SK-N-SH (cell line): ENCODE results near the gene CST9L. TPM values are rescaled to one million over a fixed set of nuclear protein-coding genes. Genes with fewer than 3 reads are reported as not detected.

Source experiments
- CTCF ChIA-PET: fragments of 300-600, 350-600 bp; formaldehyde crosslinking; extraction: SDS; loops from one replicate; lab custom pipeline; 2021; lab: Yijun Ruan, JAX
- POLR2A ChIA-PET: fragments of 350-600 bp; sonication (Branson Sonifier 250); formaldehyde crosslinking; extraction: SDS; loops from one replicate; lab custom pipeline; 2020; ENCODE audit warnings: antibody characterized with exemption, inconsistent platforms; lab: Yijun Ruan, JAX
- DNase-seq: peaks from one replicate; pipeline ENCODE4 v3.0.0; 2012
- H2AFZ ChIP-seq: fragments of 200-600 bp; sonication (generic); 2 replicates; pipeline ENCODE4 v1.8.1; 2016; ENCODE audit warnings: antibody characterized with exemption, mild to moderate bottlenecking, low read depth
- H3F3A ChIP-seq: fragments of 200-600 bp; sonication (generic); replicated peaks from 2 replicates; pipeline ENCODE3; 2016; ENCODE audit warnings: antibody characterized with exemption, mild to moderate bottlenecking; ENCODE audit not compliant: insufficient read depth
- H3K27ac ChIP-seq, 2 experiments: fragments of 200-500 bp in 1 of 2; fragments of 200-600 bp in 1 of 2; sonication (Bioruptor generic) in 1 of 2; sonication (generic), shearing (Covaris generic) in 1 of 2; 2 replicates each; pipeline versions ENCODE4 v1.5.1 to v1.6.1; 2014 to 2016; ENCODE audit warnings: low read depth in 2 of 2, inconsistent platforms in 1 of 2, low read length in 1 of 2, mild to moderate bottlenecking in 1 of 2, mixed read lengths in 1 of 2
- H3K27me3 ChIP-seq: fragments of 200-600 bp; sonication (generic), shearing (Covaris generic); 2 replicates; pipeline ENCODE4 v1.6.1; 2016; ENCODE audit warnings: mixed run types; ENCODE audit not compliant: insufficient read depth
- H3K36me3 ChIP-seq, 2 experiments: fragments of 200-500 bp in 1 of 2; fragments of 200-600 bp in 1 of 2; sonication (Bioruptor generic) in 1 of 2; sonication (generic) in 1 of 2; replicated peaks in 1 of 2; 2 replicates each; pipeline versions ENCODE3 to v1.5.1; 2014 to 2016; ENCODE audit warnings: low read length in 1 of 2, mild to moderate bottlenecking in 1 of 2; ENCODE audit not compliant: insufficient read depth in 2 of 2, control insufficient read depth in 1 of 2
- H3K4me1 ChIP-seq, 2 experiments: fragments of 200-500 bp in 1 of 2; fragments of 200-600 bp in 1 of 2; sonication (Bioruptor generic) in 1 of 2; sonication (generic), shearing (Covaris generic) in 1 of 2; 2 replicates each; pipeline versions ENCODE4 v1.5.1 to v1.6.1; 2014 to 2016; ENCODE audit warnings: low read depth in 1 of 2, low read length in 1 of 2, mixed run types in 1 of 2; ENCODE audit not compliant: insufficient read depth in 2 of 2, control insufficient read depth in 1 of 2
- H3K4me2 ChIP-seq: fragments of 200-600 bp; sonication (generic), shearing (Covaris generic); 2 replicates; pipeline ENCODE4 v1.6.1; 2017; ENCODE audit warnings: mixed run types
- H3K4me3 ChIP-seq, 2 experiments: fragments of 200-500 bp in 1 of 2; fragments of 200-600 bp in 1 of 2; sonication (Bioruptor generic) in 1 of 2; sonication (generic), shearing (Covaris generic) in 1 of 2; 2 replicates each; pipeline versions ENCODE4 v1.5.1 to v1.8.1; 2014 to 2016; ENCODE audit warnings: low read depth in 2 of 2, inconsistent platforms in 1 of 2, low read length in 1 of 2, mild to moderate bottlenecking in 1 of 2, mixed read lengths in 1 of 2, moderate library complexity in 1 of 2
- H3K79me2 ChIP-seq: fragments of 200-600 bp; sonication (generic); 2 replicates; pipeline ENCODE4 v1.8.1; 2017; ENCODE audit warnings: mild to moderate bottlenecking; ENCODE audit not compliant: insufficient read depth
- H3K9ac ChIP-seq: fragments of 200-600 bp; sonication (generic); 2 replicates; pipeline ENCODE4 v1.6.1; 2017; ENCODE audit warnings: mixed run types
- H3K9me2 ChIP-seq: fragments of 200-600 bp; sonication (generic); 2 replicates; pipeline ENCODE4 v1.6.1; 2017; ENCODE audit warnings: mixed run types
- H3K9me3 ChIP-seq: fragments of 200-600 bp; sonication (generic); 2 replicates; pipeline ENCODE4 v1.6.1; 2017; ENCODE audit warnings: mixed run types, mild to moderate bottlenecking, moderate library complexity
- H4K20me1 ChIP-seq: fragments of 200-600 bp; sonication (generic); 2 replicates; pipeline ENCODE4 v1.6.1; 2017; ENCODE audit warnings: mild to moderate bottlenecking, mixed run types; ENCODE audit not compliant: insufficient read depth
- ELF1 ChIP-seq: IDR thresholded peaks from 2 replicates; pipeline ENCODE4 v1.4.0; 2012
- FOSL2 ChIP-seq: IDR thresholded peaks from 2 replicates; pipeline ENCODE4 v1.4.0; 2012; ENCODE audit warnings: low read depth, mild to moderate bottlenecking, moderate library complexity, borderline replicate concordance
- GABPA ChIP-seq: IDR thresholded peaks from 2 replicates; pipeline ENCODE4 v1.4.0; 2012; ENCODE audit warnings: low read depth, mild to moderate bottlenecking
- JUND ChIP-seq: IDR thresholded peaks from 2 replicates; pipeline ENCODE4 v1.4.0; 2012
- MAX ChIP-seq: IDR thresholded peaks from 2 replicates; pipeline ENCODE4 v1.4.0; 2012; ENCODE audit warnings: low read depth
- MXI1 ChIP-seq: IDR thresholded peaks from 2 replicates; pipeline ENCODE4 v1.6.1; 2012; ENCODE audit warnings: mild to moderate bottlenecking, low read depth, low read length, improper control_type of control experiment
- NFIC ChIP-seq: IDR thresholded peaks from 2 replicates; pipeline ENCODE4 v1.4.0; 2012; ENCODE audit warnings: borderline replicate concordance
- NRF1 ChIP-seq: IDR thresholded peaks from 2 replicates; pipeline ENCODE4 v1.6.1; 2012; ENCODE audit warnings: low read depth, mild to moderate bottlenecking, low read length
- POLR2AphosphoS5 ChIP-seq: IDR thresholded peaks from 2 replicates; pipeline ENCODE4 v1.6.1; 2012; ENCODE audit warnings: low read depth, low read length
- REST ChIP-seq: IDR thresholded peaks from 2 replicates; pipeline ENCODE4 v1.6.1; 2012; ENCODE audit warnings: mild to moderate bottlenecking, low read depth, low read length, moderate library complexity
- RFX5 ChIP-seq: IDR thresholded peaks from 2 replicates; pipeline ENCODE4 v1.6.1; 2012; ENCODE audit warnings: mild to moderate bottlenecking, improper control_type of control experiment, low read length
- RXRA ChIP-seq: IDR thresholded peaks from 2 replicates; pipeline ENCODE4 v1.4.0; 2012; ENCODE audit warnings: low read depth, mild to moderate bottlenecking, borderline replicate concordance
- SIN3A ChIP-seq: IDR thresholded peaks from 2 replicates; pipeline ENCODE4 v1.6.1; 2012; ENCODE audit warnings: low read depth, mild to moderate bottlenecking, low read length, moderate library complexity, borderline replicate concordance
- SMC3 ChIP-seq: IDR thresholded peaks from 2 replicates; pipeline ENCODE4 v1.6.1; 2012; ENCODE audit warnings: low read depth, low read length, improper control_type of control experiment
- TAF1 ChIP-seq: IDR thresholded peaks from 2 replicates; pipeline ENCODE4 v1.6.1; 2012; ENCODE audit warnings: low read depth, mild to moderate bottlenecking, low read length, moderate library complexity, borderline replicate concordance
- TEAD4 ChIP-seq: IDR thresholded peaks from 2 replicates; pipeline ENCODE4 v1.4.0; 2012; ENCODE audit warnings: mild to moderate bottlenecking, borderline replicate concordance; ENCODE audit not compliant: insufficient read depth
- USF1 ChIP-seq: IDR thresholded peaks from 2 replicates; pipeline ENCODE4 v1.4.0; 2012; ENCODE audit warnings: low read depth, borderline replicate concordance
- WGBS: methylation state at CpG from one replicate; pipeline ENCODE4 v1.1.6; 2017; ENCODE audit warnings: low lambda C conversion rate; 5-methylcytosine and 5-hydroxymethylcytosine counted together
- polyA plus RNA-seq, 3 experiments: library from polyadenylated mRNA; depleted of rRNA; stranded (reverse); fragments of >200 nt; gene quantifications; 2 replicates each; pipeline ENCODE4 v1.2.3, GENCODE V29; 2012
- TF ChIP-seq, protein P1 (sequence below): fragments of 150-350 bp; IDR thresholded peaks from 2 replicates; pipeline ENCODE4 v1.6.1; 2016; ENCODE audit warnings: mild to moderate bottlenecking, low read depth, low read length

The CST9L gene
- polyA plus RNA-seq, 1 of the 3 experiments (the other 2 are of a cell fraction) = not detected

DNA sequence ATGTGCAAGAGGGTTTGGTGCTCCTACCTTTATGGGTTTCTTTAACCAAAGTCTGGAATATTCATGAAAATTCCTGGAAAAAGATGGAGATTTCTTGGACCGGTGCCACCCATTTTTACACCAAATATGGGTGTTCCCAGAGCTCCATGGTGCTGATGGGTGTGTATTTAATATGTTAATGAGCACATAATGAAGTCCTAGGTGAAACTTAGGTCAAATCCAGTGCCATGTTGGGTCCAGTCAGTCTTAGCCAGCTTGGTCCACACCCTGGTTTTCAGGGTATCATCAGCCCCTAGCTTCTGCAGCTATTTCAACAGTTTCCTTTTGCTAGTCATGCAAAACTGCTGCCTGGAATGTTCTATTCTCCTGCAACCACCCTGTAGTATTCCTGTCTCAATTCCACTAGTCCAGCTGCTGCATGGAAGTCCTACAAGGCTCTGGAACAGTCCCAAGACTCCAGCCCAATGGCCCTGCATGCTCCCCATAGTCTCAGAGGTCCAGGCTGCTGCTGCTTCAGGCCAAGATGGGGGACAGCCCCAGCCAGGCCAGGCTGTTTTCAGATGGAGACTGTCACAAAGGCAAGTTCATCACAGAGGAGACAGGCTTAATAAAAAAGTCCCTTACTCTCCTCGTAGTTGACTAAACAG, 31.8 kb downstream of the CST9L start:
- Histone ChIP-seq H3K36me3 (no peaks in the 10 kb centered on the region), H3K4me3 (no peak overlapping the region), H3K4me2 (no peak overlapping the region), H3K9me3 (no peaks in the 10 kb centered on the region), H3K9ac (no peak overlapping the region), H3K27me3 (no peaks in the 10 kb centered on the region), H3K9me2 (no peaks in the 10 kb centered on the region), H3K79me2 (no peaks in the 10 kb centered on the region), H3F3A (no peaks in the 10 kb centered on the region), H3K4me1 (no peaks in the 10 kb centered on the region), H3K27ac (no peak overlapping the region), H4K20me1 (no peaks in the 10 kb centered on the region)
- WGBS = 0% methylated on average over 2 of the region's 2 CpGs
- DNase-seq = no peak
- CTCF ChIA-PET = no interaction called here
- TF ChIP-seq RXRA (no peak), USF1 (no peak), JUND (no peak), SMC3 (no peak), TEAD4 (no peak), FOSL2 (no peak), REST (no peak), MXI1 (no peak), NRF1 (no peak), ELF1 (no peak), TAF1 (no peak), SIN3A (no peak), MAX (no peak), GABPA (no peak), NFIC (no peak), RFX5 (no peak), POLR2AphosphoS5 (no peak)
- TF ChIP-seq, protein P1, sequence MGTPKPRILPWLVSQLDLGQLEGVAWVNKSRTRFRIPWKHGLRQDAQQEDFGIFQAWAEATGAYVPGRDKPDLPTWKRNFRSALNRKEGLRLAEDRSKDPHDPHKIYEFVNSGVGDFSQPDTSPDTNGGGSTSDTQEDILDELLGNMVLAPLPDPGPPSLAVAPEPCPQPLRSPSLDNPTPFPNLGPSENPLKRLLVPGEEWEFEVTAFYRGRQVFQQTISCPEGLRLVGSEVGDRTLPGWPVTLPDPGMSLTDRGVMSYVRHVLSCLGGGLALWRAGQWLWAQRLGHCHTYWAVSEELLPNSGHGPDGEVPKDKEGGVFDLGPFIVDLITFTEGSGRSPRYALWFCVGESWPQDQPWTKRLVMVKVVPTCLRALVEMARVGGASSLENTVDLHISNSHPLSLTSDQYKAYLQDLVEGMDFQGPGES = no peak
- TF ChIP-seq, all 33 proteins: peak for 0
- POLR2A ChIA-PET = no interaction called here
- H2AFZ ChIP-seq = no peak overlapping the region
